ENCODE measurements around the gene RANBP1. TPM values are rescaled to one million over a fixed set of nuclear protein-coding genes. Genes with fewer than 3 reads are reported as not detected.

RANBP1 gene
- total and polyA plus RNA-seq, 2 of the 8 experiments (the other 6 are each of a cell fraction or from before 2014, with no cell fraction given) = 343 to 484 TPM

- 94% methylated on average over 32 of the region's 32 CpGs; no CpG with 5 or more reads in 1 of the 2 experiments for WGBS, 2 experiments (ENCODE audit: extremely low coverage in 1 of 2, insufficient coverage in 1 of 2, insufficient read length in 1 of 2, insufficient replicate concordance in 2 of 2, low coverage in 1 of 2, low lambda C conversion rate in 2 of 2, missing lambda C conversion rate in 1 of 2)
- FAIRE-seq (no peak), DNase-seq (ENCODE audit: low read depth in 1 of 2, low spot score in 2 of 2) (no peak)
- Histone ChIP-seq H3K14ac (ENCODE audit: insufficient read length) (no peak overlapping the region), H3K9ac (replicated peaks in 1 of 4; ENCODE audit: extremely low read depth in 1 of 4, low read depth in 3 of 4, low read length in 3 of 4) (no peak overlapping the region; a peak in 2 of 7 replicates), H4K20me1 (replicated peaks in 1 of 2; ENCODE audit: control insufficient read depth in 1 of 2, insufficient read depth in 2 of 2, low read length in 2 of 2) (peaks cover 38 to 53% of the 10 kb centered on the region in 2 experiments), H2AFZ (ENCODE audit: low read length) (no peak overlapping the region), H3K4me2 (ENCODE audit: insufficient read depth in 1 of 2, low read depth in 2 of 2, low read length in 2 of 2) (no peak overlapping the region), H4K8ac (ENCODE audit: extremely low read depth, insufficient read depth, low read length) (no peak overlapping the region; the same call in 1 of the 2 replicates), H3K4me1 (replicated peaks in 1 of 4; ENCODE audit: control insufficient read depth in 3 of 4, insufficient read depth in 4 of 4, low read length in 3 of 4) (peaks cover 0 to 3% (median under 1%) of the 10 kb centered on the region in 4 experiments; a peak in 4 of 7 replicates), H3K23me2 (ENCODE audit: low read depth, low read length) (peaks cover 7% of the 10 kb centered on the region; the same call in 1 of the 2 replicates), H3K27ac (ENCODE audit: low read depth, low read length) (no peak overlapping the region), H3K4me3 (ENCODE audit: extremely low read depth in 1 of 4, insufficient read depth in 2 of 4, low read depth in 3 of 4, low read length in 4 of 4) (no peak overlapping the region), H3K9me3 (ENCODE audit: insufficient read depth in 2 of 2, low read depth in 1 of 2, low read length in 1 of 2) (no peaks in the 10 kb centered on the region), H4K5ac (ENCODE audit: insufficient read length, low read depth, low read length) (no peak overlapping the region), H4K91ac (replicated peaks; ENCODE audit: insufficient read length, low read length) (no peak overlapping the region), H2BK12ac (ENCODE audit: low read depth, low read length) (no peak overlapping the region), H2BK120ac (replicated peaks; ENCODE audit: low read depth, low read length) (no peak overlapping the region), H3K27me3 (replicated peaks in 1 of 4; ENCODE audit: control insufficient read depth in 3 of 4, extremely low read depth in 1 of 4, insufficient read depth in 3 of 4, low read length in 3 of 4) (no peaks in the 10 kb centered on the region), H2BK15ac (ENCODE audit: low read length) (no peak overlapping the region), H3K56ac (replicated peaks; ENCODE audit: insufficient read length, low read depth, low read length) (no peak overlapping the region), H2AK5ac (ENCODE audit: low read depth, low read length) (no peak overlapping the region), H3K18ac (ENCODE audit: extremely low read depth, low read length) (no peak overlapping the region), H3K79me1 (ENCODE audit: low read depth, low read length) (peaks cover 6% of the 10 kb centered on the region), H2BK5ac (ENCODE audit: low read depth, low read length) (no peak overlapping the region), H3K4ac (replicated peaks; ENCODE audit: insufficient read length, low read depth, low read length) (no peak overlapping the region), H3K23ac (ENCODE audit: insufficient read length) (no peak overlapping the region), H2BK20ac (ENCODE audit: low read length) (no peak overlapping the region), H3K36me3 (ENCODE audit: control insufficient read depth in 2 of 4, insufficient read depth in 4 of 4, low read length in 3 of 4) (peaks cover 40 to 65% (median 53%) of the 10 kb centered on the region in 4 experiments), H3K79me2 (ENCODE audit: control insufficient read depth in 1 of 2, insufficient read depth in 2 of 2, low read length in 2 of 2) (peaks cover 21 to 40% of the 10 kb centered on the region in 2 experiments)
- TF ChIP-seq POLR2AphosphoS5 (IDR thresholded peaks at IDR 0.05; ENCODE audit: low read depth, low read length) (peak; percentile 7), EGR1 (IDR thresholded peaks at IDR 0.05; ENCODE audit: borderline replicate concordance, low read depth, low read length) (no peak), POLR2A (IDR thresholded peaks at IDR 0.05; ENCODE audit: control extremely low read depth in 1 of 2, low read depth in 2 of 2, low read length in 2 of 2) (peak; percentile 13 to 48), MAFK (IDR thresholded peaks at IDR 0.05; ENCODE audit: low read depth, low read length) (no peak)
- ChIA-PET POLR2A (ENCODE audit: partially characterized antibody) (interaction anchor here (0.8 to 8.3 kb wide), 14 partner anchors 7 to 183 kb away, joined by 3 to 223 read pairs (median 6); partner anchors contain the start of genes RANBP1, TANGO2 and TRMT2A), CTCF (ENCODE audit: partially characterized antibody) (interaction anchor here (0.6 to 1.9 kb wide), 7 partner anchors 8 to 176 kb away, joined by 3 to 5 read pairs (median 4); partner anchors contain the start of gene TRMT2A)
These were observed 9.6 kb downstream of the RANBP1 start for GRCh38 chr22:20125201-20126174.

Measured in H1 (cell line).